ENCODE results near the gene GAS6. TPM values are rescaled to one million over a fixed set of nuclear protein-coding genes. Genes with fewer than 3 reads are reported as not detected.
"Not testable (repeated sequence)": the region's sequence is repeated elsewhere in the genome, so short reads cannot be mapped to it uniquely, and the experiment has no call there.

The GAS6 gene
- total RNA-seq, 1 donor from 2014 or later: 20.4 TPM

- DNase-seq (ENCODE audit: low spot score in 2 of 2) (no peak), FAIRE-seq (no peak)
These were observed 21.4 kb downstream of the GAS6 start for GRCh38 chr13:113842336-113843062.

DNA sequence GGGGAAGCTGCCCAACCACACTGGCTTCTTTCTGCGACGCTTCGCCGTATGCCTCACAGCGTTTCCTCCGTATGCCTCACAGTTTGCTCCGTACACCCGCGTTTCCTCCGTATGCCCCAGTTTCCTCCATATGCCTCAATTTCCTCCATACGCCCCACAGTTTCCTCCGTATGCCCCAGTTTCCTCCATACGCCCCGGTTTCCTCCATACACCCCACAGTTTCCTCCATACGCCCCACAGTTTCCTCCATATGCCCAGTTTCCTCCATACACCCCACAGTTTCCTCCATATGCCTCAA is 22.6 kb downstream of the GAS6 start:
- DNase-seq (ENCODE audit: low spot score in 2 of 2): no peak
- FAIRE-seq: no peak

GRCh38 chr13:113840541-113841352 is 23.1 kb downstream of the GAS6 start:
- DNase-seq (ENCODE audit: low spot score in 2 of 2): peak in 1 of 2 donors; percentile 68
- no peak for FAIRE-seq

GRCh38 chr13:113839536-113840204 is 24.2 kb downstream of the GAS6 start:
- no peak for DNase-seq (ENCODE audit: low spot score in 2 of 2)
- FAIRE-seq: no peak

DNA sequence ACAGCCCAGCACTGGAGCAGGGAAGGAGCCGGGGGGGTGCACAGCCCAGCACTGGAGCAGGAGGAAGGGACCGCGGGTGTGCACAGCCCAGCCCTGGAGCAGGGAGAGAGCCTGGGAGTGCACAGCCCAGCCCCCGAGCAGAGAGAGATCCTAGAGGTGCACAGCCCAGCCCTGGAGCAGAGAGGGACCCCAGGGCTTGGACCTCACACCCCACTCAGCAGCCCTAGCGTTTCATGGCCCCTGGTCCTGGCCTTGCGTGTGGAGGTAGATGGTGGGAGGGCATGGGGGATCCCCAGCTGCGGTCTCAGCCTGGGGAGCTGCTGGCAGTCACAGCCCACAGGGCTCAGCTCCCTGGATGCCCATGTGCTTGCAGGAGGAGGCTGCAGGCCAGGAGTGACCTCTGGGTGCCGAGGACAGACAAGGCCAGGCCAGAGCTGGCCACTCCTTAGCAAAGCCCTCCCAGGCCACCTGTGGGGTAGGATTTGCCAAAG is 25.1 kb downstream of the GAS6 start:
- no peak for FAIRE-seq
- DNase-seq (ENCODE audit: low spot score in 2 of 2): no peak

- peak; percentile 71 to 84 for DNase-seq (ENCODE audit: low spot score in 2 of 2)
These were observed 26.1 kb downstream of the GAS6 start for GRCh38 chr13:113837560-113838355.

DNA sequence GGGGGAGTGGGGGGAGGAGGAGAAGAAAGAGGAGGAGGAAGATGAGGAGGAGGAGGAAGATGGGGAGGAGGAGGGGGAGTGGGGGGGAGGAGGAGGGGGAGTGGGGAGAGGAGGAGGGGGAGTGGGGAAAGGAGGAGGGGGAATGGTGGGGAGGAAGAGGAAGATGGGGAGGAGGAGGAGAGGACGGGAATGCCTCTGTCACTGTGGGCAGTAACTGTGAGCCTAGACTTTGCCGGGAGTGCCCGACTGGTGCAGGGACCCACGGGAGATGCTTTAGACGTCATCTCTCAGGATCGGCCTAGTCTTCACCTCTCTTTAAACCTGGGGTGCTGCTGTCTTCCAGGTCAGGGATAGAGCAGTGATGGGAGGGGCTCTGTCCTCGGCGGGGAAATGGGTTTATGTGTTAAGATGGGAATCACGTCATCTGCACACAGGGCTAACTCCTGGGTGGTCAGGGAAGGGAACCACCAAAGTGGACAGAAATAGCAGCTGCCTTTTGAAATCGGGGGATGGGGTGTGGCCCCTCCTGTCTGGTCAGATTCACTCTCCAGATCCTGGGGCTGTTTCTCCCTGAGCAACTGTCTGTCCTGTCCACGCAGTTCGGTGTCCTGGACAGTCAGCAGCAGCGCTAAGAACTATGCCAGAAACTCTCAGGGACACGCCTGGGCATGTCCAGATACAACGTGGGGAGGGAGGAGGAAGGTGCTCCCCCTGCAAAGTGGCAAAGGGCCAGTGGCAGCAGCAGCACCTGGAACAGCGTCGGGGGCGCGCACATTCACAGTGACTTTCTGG is 26.9 kb downstream of the GAS6 start:
- FAIRE-seq: no peak
- DNase-seq (ENCODE audit: low spot score in 2 of 2): peak in 1 of 2 donors; percentile 36

More at GRCh38 chr13:113837560-113838355, 26.1 kb downstream of the GAS6 start:
- FAIRE-seq: peak; percentile 31

- FAIRE-seq (no peak), DNase-seq (ENCODE audit: low spot score in 2 of 2) (no peak)
These were observed 28.2 kb downstream of the GAS6 start for GRCh38 chr13:113835461-113836270.

GRCh38 chr13:113834496-113835200 is 29.2 kb downstream of the GAS6 start:
- FAIRE-seq: no peak
- DNase-seq (ENCODE audit: low spot score in 2 of 2): no peak

- FAIRE-seq; DNase-seq (ENCODE audit: low spot score in 2 of 2): not testable (repeated sequence)
These were observed 29.9 kb downstream of the GAS6 start for GRCh38 chr13:113834006-113834405.

DNA sequence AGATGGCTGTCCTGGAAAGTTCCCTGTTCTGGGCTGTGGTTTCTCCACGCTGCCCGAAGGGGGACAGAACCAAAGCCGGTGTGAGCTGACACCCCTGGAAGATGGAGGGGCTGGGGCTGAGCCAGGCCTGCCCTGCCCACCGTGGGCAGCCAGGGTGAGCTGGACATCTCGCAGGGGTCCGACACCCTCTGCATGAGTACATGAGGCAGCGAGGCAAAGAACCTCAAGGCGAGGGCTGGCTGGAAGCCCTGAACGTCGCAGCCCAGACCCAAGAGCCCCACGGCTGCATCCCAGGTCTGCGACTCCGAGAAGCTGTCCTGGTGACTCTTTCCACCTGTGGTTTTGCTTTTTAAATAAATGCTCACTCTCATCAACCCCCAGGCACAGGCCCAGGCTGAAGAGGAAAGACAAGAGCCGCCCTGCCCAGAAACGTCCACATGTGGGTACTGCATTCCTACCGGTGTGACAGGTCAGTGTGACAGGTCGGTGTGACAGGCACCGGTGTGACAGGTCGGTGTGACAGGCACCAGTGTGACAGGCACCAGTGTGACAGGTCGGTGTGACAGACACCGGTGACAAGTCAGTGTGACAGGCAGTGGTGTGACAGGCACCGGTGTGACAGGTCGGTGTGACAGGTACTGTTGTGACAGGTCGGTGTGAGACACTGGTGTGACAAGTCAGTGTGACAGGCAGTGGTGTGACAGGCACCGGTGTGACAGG is 30.6 kb downstream of the GAS6 start:
- FAIRE-seq: no peak
- DNase-seq (ENCODE audit: low spot score in 2 of 2): no peak

DNA sequence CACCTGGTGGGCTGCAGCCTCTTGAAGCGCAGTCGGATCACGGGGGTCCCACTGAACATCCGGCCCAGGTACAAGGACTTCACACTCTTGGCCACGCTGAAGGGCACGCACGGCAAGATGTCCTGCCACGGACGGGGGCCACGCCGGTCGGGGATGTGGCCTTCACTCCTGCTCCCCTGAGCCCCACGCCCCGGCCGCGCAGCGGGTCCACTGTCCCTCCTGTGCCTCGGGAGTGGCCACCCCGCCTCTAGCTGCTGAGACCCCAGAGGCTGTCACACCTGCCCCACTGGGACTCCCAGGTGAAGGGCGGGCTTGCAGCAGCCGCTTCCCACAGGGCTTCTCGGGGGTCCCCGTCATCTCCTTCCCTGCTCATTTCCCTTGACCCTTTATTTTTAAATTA is 31.2 kb downstream of the GAS6 start:
- FAIRE-seq (no peak), DNase-seq (ENCODE audit: low spot score in 2 of 2) (no peak)

- FAIRE-seq (no peak), DNase-seq (ENCODE audit: low spot score in 2 of 2) (no peak)
These were observed 31.7 kb downstream of the GAS6 start for GRCh38 chr13:113832205-113832604.

GRCh38 chr13:113831061-113831460 is 32.8 kb downstream of the GAS6 start:
- no peak for DNase-seq (ENCODE audit: low spot score in 2 of 2)
- no peak for FAIRE-seq

DNA sequence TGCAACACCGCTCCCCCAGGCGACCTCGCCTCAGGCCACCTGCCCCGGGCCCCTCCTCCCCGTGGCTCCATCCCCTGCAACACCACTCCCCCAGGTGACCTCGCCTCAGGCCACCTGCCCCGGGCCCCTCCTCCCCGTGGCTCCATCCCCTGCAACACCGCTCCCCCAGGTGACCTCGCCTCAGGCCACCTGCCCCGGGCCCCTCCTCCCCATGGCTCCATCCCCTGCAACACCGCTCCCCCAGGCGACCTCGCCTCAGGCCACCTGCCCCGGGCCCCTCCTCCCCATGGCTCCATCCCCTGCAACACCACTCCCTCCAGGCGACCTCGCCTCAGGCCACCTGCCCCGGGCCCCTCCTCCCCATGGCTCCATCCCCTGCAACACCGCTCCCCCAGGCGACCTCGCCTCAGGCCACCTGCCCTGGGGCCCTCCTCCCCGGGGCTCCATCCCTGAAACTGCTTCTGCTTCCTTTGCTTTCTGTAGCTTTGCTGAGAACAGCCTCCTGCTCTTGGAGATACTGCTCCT is 33.4 kb downstream of the GAS6 start:
- FAIRE-seq; DNase-seq (ENCODE audit: low spot score in 2 of 2): not testable (repeated sequence)

DNA sequence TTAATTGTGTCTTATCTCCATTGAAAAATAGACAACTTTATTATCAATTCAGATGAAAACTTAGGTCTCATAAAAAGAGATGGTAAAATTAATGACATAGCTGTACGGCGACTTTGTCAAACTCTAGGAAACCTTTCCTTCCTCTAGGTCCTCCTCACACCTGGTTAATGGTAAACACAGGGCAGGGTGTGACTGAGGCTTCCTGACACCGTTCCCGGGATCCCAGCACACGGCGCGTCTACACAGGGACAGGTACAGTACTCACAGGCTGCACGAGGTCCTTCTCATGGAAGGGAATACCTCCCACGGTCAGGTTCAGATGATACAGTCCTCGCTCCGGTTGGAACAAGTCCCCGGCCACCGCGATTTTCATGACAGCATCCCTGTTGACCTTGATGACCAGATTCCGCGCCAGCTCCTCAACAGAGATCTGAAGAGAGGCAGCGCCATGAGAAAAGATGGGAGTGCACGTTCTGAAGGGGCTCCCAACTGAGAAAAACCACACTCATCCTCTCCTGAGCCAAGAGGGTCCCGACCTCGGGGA is 35.5 kb downstream of the GAS6 start:
- no peak for FAIRE-seq
- no peak for DNase-seq (ENCODE audit: low spot score in 2 of 2)

- no peak for FAIRE-seq
- DNase-seq (ENCODE audit: low spot score in 2 of 2): peak in 1 of 2 donors; percentile 24
These were observed 36.9 kb downstream of the GAS6 start for GRCh38 chr13:113827021-113827420.
